GM18858 (cell line): ENCODE measurements around the gene C16orf82.

Source experiments
- ATAC-seq: cut with Tn5 transposase; IDR thresholded peaks from one replicate; pipeline ENCODE4 v1.9.1; 2021; ENCODE audit not compliant: unreplicated experiment

C16orf82 gene

DNA sequence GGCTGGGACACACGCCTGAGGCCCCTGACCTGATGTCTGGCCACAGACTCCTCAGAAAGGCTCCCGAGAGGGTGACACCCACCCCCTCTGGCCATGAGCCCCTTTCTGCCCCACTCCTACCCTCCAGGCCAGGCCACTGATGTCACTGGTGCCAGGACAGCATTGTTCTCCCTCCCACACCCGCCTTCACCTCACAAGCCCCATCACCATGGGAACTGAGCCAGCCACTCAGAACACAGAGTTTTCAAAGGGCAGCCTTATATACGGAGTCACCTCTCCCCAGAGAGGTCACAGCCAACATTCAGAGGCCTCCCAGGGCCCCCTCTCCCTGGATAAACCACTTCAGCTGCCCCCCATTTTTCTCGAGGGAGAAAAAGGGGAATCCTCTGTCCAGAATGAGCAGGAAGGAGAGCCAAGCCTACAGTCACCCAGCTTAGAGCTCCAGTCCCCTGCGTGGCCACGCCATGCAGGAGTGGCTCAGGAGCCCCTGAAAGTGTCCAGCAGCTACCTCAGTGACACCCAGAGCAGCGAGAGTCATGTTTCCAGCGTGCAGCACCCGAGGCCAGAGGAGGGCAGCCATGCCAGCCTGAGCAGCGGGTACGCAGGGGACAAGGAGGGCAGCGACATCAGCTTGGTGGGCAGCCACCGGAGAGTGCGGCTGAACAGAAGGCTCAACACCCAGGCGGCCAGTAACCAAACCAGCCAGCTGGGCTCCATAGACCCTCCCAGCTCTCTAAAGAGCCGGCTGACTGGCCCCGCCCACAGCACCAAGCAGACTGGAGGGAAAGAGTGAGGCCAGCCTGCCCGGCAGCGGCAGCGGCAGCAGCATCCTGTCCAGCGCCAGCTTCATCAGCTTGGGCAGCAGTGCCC is at the start of gene C16orf82:
C16orf82 (plus strand) TSS at position 260 of the 870 bp plus-strand sequence.
- ATAC-seq, result no peak

DNA sequence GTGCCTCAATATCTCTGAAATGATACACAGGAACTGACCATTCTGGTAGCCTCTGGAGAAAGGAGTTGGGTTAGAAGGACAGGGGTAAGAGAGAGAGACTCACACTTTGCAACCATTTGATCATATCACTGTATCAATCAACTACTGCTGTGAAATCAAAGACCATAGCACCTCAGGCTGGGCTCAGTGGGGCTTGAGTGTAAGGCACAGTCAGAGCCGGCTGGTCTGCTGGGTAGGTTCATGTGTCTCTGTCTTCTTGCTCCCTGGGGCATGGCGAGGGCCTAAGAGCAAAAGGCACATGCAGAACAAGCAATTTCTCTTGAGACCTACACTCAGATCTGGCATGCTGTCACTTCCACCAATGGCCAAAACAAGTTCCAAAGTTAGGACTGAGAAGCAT is 46.7 kb upstream of the C16orf82 start:
- no peak for ATAC-seq

DNA sequence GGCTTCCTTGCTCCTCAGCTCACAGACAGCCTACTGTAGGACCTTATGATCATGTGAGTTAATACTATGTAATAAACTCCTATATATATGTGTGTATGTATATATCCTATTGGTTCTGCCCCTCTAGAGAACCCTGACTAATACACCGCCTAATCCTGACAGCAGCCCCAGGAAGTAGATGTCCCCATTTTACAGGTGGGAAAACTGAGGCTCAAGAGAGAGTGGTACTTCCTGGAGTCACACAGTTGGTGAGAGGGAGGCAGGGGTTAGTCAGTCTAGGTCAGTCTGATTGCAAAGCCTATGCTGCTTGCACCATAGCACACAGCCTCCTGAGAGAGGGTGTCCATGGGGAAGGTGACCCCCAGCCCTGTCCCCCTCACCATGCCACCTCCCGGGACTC is 42.7 kb upstream of the C16orf82 start:
- no peak for ATAC-seq

DNA sequence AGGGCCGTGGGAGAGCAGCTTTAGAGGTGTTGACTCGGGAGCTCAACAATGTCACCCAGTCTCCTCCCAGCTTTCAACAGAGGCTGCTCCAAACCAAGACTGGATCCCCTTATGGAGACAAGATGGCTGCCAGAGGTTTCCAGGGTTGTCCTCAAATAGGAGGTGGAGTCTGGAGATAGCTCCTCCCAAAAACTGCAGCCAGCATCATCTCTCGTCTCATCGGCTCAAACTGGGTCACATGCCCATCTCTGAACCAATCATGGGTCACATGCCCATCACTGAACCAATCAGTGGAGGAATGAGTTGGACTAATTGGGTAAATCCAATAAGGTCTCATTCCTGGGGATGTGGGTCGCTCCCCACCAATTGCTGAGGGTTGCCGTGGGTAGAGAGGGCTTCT is 41.1 kb upstream of the C16orf82 start:
- ATAC-seq, result no peak

DNA sequence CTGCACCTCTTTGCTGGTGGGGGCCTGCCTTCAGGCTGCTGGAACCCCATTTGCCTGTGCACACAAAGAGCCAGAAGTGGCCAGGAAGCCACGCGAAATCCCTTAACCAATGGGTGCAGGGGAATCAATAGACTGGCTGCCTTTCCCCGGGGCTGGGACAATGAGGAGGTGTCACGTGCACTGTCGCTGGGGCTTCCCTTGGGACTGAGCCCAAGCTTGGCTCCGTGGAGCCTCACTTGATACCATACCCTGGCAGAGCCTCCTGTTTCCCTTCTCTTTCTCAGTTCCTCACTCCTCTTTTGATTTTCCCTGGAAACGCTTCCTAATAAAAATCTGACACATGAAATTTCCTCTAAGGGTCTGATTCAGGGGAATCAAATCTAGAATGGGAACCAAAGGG is 38.8 kb upstream of the C16orf82 start:
- ATAC-seq, result no peak

DNA sequence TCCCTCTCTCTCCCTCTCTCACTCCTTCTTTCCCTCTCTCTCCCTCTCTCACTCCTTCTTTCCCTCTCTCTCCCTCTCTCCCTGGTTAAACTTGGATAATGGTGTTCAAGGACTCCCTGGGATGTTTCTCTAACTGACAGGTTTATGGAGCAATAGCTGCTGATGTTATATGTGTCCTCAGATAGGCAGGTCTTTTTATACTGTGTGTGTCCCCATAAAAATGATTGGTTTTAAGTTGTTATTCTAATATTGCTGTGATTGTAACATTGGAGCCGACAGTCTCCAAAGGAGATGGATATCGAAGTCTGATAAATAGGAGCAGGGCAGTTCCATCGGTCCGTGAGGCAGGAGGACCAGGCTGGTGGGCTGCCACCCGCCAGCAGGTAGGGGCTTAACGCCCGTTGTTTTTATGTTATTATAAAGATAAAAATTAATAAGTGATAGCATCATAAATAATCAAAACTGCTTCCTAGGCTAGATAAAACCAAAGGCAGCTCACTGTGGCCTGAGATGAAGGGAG is 38.1 kb upstream of the C16orf82 start:
- ATAC-seq, result no peak

DNA sequence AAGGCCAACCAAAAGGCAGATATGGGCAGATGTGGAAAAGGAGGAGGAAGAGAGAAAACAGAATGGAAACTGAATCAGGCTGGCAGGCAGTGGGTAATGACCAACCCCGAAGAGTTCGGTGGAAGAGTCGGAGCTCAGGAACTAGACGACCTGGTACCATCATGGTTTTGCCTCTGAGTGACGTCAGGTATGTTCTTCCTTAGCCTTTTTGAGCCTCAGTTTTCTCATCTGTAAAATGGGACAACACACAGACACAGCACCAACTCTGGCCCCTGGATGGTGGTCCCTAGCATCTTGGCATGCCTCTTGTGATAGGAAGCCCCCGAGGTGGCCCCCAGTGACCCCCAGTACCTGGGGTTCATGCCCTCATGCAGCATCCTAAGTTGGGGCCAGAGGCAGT is 37.2 kb upstream of the C16orf82 start:
- no peak for ATAC-seq

DNA sequence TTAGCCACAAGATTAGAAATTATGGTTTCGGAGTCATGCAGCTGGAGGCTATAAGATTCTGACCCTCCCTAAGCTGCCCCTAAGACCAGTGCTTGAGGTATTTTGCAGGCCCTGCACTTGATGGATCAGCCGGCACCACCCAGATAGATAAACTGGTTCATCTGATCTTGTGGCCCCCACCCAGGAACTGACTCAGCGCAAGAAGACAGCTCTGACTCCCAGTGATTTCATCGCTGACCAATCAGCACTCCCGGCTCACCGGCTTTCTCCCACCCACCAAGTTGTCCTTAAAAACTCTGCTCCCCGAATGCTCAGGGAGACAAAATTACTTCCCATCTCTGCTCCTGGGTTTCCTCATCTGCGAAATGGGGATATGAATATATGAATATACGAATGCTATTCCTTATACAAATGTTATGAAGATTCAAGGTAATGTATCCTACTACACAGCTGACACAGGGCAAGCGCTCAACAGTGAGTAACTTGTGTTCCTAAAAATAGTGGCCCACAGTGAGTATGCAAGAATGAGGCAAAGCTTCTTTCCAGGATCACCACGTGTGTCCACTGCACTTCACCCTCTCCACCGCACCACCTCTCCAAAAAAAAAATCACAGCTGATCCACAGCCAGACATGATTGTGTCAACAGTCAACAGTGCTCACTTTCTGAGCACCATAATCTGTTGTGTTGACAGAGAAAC is 33.3 kb upstream of the C16orf82 start:
- no peak for ATAC-seq

DNA sequence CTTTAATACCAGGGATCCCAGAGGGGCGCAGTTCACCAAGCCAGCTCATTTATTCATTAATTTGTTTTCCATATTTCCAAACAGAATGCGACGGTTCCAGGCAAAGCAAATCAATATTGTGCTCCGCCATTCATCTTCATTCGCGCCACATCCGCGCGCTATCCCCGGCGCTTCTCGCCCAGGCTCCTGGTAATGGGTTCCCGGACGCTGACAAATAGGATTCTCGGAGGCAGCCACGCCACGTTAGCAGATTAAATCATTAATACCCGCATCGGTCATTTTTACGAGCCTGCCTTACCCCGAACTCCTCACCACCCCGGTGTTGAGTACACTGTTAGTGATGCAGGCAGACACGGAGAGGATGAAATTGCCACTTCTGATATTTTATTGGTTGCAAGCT is 26.0 kb upstream of the C16orf82 start:
- ATAC-seq, result no peak

DNA sequence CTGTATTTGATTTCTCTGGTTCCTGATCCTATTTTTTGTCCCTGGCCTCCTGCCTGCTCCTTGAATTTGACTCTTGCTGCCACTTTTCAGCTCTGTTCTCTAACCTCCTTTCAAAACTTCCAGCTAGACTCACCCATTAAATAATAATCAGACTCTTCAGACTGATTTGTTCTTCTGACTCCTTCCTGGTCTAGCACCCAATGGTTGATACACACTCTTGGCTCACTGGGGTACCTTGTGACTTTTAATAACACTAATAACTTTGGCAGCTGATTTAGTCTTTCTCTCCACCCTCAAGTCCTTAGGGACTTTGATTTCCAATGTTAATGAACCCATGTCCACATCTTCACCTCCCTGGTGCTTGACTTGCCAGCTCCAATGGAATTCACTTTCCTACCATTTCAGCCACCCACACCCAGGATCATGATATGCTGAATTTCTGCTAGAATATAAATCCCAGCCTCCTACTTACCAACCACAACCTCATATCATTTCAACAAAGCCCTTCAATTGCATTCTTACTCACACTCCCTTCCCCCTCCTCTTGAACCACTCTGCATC is 19.7 kb upstream of the C16orf82 start:
- ATAC-seq, result no peak

DNA sequence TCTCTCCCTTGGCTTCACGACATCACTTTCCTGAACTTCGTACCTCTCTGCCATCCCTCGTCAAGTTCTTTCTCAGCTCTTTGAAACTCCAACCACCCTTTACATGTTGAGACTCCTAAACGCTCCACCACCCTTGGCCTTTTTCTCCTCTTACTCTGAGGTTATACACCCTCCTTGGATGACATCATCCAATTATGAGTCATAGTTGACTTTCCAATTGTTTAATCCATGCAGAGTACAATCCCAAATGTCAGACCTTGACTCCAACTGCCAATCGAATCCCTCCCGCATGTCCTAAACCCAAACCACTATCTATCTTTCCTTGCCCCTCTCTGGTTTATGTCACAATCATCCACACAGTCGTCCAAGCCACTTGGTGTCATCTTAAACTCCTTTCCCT is 18.4 kb upstream of the C16orf82 start:
- no peak for ATAC-seq

DNA sequence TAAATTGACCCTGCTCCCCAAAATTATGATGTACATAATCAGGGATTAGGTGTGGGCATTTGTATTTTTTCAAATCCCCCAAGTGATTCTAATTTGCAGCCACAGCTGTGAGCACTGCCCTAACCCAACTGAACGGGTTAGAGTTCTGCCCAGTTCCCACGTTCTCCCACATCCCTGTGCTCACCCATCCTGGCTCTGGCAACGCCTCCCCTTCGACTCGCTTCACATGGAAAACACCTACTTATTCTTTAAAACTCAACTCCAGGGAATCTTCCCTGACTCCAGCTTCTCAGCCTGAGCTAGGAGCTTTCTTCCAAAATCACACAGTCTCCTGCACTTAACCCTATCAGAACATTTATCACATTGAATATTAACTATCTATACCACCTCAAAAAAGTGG is 17.6 kb upstream of the C16orf82 start:
- ATAC-seq, result no peak

DNA sequence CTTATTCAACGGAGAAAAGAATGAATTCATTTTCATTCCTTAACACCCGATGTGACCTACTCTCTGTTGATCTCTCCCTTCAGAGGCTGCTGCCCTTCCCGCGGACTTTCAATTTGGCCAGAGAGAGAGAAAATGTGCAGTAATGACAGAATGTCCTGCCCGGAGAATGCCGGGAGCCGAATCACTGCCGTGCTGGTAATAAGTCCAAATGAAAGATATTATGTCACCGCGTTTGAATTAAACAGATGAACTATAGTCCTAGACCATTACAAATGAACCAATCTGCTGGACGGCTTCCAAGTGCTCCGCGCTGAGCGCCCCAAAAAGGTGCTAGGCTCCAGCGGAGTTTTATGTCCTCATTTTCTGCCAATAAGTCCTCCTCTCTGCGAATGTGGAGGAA is 14.7 kb upstream of the C16orf82 start:
- no peak for ATAC-seq

DNA sequence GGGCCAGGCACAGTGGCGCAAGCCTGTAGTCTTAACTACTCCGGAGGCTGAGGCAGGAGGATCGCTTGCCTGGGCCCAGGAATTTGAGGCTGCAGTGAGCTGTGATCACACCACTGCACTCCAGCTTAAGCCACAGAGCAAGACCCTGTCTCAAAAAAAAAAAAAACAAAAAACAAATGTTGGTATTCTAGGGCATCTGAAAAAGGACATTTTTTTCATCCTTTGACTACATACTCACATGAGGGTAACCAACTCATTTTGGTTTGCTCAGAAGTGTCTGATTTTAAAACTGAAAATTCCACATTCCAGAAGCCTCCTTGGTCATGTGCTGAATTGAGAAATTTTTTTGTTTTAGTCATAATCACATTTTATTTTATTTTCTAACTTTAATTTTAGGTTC is 12.7 kb upstream of the C16orf82 start:
- ATAC-seq, result no peak

DNA sequence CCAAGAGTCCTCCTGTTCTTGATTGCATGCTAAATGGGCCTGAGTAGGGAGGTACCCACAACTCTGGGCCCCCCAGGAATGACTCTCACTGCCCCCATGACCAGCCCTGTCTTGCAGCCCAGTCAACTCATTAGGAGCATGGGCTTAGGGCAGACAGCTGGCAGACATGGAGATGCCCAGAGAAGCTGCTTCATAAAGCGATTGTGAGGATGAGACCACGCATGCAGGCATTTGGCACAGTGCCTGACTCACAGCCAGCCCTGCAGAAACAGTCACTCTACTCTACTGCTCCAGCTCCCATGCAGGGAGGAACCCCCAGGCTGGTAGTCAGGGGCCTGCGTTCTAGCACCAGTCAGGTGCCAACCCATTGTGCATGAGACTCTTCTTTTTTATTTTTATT is 8.4 kb upstream of the C16orf82 start:
- ATAC-seq, result no peak

DNA sequence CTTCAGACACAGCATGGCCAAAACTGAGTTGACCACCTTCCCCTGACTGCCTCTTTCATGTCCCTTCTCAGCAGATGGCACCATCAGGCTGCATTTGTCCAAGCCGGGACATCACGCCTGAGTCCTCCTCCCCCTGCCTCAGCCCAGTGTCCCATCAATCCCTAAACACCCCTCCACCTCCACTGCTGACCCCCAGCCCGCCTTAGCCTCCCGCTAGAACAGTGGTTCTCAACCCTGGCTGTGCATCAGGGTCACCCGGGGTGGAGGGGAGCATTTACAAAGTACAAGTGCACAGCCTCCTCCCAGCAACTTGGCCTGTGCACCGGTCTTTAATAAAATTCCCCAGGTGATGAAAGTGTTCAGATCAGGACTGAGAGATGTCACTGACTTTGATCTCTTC is 4.0 kb downstream of the C16orf82 start:
- ATAC-seq, result no peak

DNA sequence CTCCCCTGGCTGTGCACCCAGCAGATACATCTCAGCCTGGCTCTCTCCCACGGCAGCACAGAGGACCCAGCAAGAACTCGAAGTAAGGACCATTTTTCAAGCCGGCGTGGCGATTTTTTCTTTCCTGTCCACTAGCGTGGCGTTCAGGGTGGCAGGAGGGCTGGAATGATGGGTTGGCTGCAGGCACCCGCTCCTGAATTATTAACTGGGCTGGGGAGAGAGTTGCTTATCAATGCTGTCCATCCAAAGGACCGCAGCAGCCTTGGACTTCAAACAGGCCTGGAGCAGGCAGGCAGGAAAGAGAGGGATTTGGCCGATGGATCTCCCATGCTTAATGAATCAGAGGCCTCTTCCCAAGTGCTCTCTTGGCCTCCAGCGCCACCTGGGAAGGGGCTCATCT is 7.0 kb downstream of the C16orf82 start:
- no peak for ATAC-seq

DNA sequence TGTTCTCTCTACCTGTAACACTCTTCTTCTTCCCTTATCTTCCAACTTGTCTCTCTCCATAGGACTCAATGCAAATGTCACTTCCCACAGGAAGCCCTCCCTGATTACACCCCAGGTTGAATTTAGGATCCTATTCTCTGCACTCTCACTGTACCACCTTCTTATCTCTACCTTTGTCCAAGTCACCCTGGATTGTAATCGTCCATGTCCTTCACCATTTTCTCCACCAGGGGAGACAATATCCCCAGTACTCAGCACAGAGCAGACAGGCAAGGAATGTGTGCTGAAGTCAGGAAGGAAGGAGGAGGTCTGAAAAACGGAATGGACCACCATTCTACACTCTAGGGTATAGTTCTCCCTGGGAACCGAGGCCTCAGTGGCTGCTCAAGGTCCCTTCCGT is 14.2 kb downstream of the C16orf82 start:
- no peak for ATAC-seq

DNA sequence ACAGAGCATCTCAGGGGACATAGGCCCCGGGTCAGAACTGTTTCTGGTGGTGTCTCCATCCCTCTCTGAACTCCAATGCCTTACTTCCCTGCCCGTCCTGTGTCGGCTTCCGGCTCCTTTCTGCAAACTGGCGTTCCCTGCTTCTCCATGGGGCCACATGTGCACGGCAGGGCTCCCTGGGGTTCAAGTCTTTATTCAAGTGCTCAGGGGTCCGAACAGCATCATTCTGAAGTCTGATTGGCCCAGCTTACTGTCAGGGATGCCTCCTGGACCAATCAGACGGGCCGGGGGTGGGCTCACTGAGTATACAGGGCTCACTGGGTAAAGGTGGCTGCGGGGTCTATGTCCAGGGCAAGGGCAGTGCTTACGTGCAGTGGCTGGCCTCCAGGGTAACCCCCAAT is 17.1 kb downstream of the C16orf82 start:
- no peak for ATAC-seq

DNA sequence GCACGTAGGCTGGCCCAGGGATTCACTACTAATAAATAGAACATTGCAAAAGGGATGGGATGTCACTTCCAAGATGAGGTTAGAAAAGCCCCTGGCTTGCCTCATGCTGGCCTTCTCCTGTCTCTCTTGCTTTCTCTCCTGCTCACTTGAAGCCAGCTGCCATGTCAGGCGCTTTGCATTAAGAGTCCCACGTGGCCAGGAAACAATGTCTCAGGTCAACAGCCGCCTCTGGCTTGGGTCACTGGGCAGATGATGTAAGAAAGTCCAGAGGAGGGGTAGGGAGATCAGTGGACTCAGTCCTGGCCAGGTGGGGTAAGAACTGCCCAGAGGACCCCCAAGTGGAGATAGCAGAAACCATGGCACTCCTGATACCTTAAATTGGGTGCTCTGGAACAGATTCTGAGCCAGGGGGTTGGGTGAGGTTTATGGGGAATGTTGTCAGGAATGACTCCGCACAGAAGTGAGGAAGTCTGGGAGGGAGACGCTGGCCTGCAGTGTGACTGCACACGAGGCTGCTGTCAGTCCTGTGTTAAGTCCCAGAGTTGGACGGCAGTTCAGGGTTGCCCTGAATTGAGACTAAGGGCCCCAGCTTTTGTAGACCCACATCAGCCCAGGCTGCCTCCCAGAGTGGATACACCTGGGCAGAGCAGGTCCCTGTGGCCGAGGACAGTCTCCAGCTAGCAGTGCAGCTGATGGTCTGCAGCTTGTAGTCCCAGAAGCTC is 17.7 kb downstream of the C16orf82 start:
- no peak for ATAC-seq

DNA sequence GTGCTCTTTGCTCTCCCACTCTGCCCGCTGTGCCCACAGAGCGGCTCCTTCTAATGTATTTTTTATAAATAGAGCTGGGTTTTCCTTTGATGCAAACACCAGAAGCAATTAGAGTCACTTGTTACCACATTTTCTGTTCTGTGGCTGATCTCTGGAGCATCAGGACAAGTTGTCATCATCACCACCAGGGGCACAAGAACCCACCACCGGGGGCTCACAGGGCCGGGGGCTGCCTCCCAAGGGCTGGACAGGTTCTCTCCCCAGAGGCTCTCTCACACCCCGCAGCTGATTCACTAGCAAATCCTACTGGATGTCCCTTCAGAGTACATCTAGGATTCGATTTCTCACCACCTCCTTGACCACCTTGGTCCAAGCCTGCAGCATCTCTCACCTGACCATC is 18.5 kb downstream of the C16orf82 start:
- no peak for ATAC-seq
